PC-3 (cell line): ENCODE measurements around the gene VTCN1. TPM values are rescaled to one million over a fixed set of nuclear protein-coding genes. Genes with fewer than 3 reads are reported as not detected.
A peak's percentile ranks its signal among the peaks of the same experiment; 100 is the strongest.
"Not testable (repeated sequence)": the region's sequence is repeated elsewhere in the genome, so short reads cannot be mapped to it uniquely, and the experiment has no call there.

Experiments
- ATAC-seq: fragments of 200-7000 bp; cut with Tn5 transposase; 2 replicates; pipeline ENCODE4 v1.9.1; 2020; ENCODE audit warnings: mild to moderate bottlenecking, moderate library complexity
- Bru-seq: library from RNA; stranded (reverse); fragments of 400-500 nt; gene quantifications from one replicate; lab custom pipeline; 2021; lab: Mats Ljungman, UMichigan
- BruChase-seq, 2 experiments: library from RNA; stranded (reverse); fragments of 400-500 nt; gene quantifications; one replicate each; lab custom pipeline; 2021; lab: Mats Ljungman, UMichigan
- BruUV-seq: library from RNA; stranded (reverse); fragments of 400-500 nt; replicated peaks from 2 replicates; lab custom pipeline; 2021; lab: Mats Ljungman, UMichigan
- CTCF ChIA-PET: fragments of 300-600 bp; sonication (Branson Sonifier 250); formaldehyde crosslinking; loops from one replicate; lab custom pipeline; 2022; ENCODE audit warnings: antibody characterized with exemption; lab: Charles Lee
- POLR2A ChIA-PET: fragments of 300-600 bp; sonication (Branson Sonifier 250); formaldehyde crosslinking; loops from one replicate; lab custom pipeline; 2022; ENCODE audit warnings: antibody characterized with exemption; ENCODE audit not compliant: unreplicated experiment; lab: Charles Lee
- DNase-seq: peaks from one replicate; pipeline ENCODE4 v3.0.0-alpha.2; 2015
- H2AFZ ChIP-seq: fragments of 300-600 bp; sonication (generic); 2 replicates; pipeline ENCODE4 v1.6.0; 2016; ENCODE audit warnings: antibody characterized with exemption, low read length
- H3F3A ChIP-seq: fragments of 300-600 bp; sonication (generic); one replicate; pipeline ENCODE4 v1.6.0; 2017; ENCODE audit warnings: antibody characterized with exemption, low read length, control low read depth, mild to moderate bottlenecking; ENCODE audit not compliant: unreplicated experiment
- H3K27ac ChIP-seq: fragments of 300-600 bp; sonication (generic); 2 replicates; pipeline ENCODE4 v1.5.1; 2016; ENCODE audit warnings: mild to moderate bottlenecking, low read length
- H3K27me3 ChIP-seq: fragments of 300-600 bp; sonication (generic); 2 replicates; pipeline ENCODE4 v1.6.1; 2016; ENCODE audit warnings: low read length, mixed read lengths
- H3K36me3 ChIP-seq: fragments of 300-600 bp; sonication (generic); 2 replicates; pipeline ENCODE4 v1.6.1; 2016; ENCODE audit warnings: low read depth, mixed run types, low read length, mixed read lengths
- H3K4me1 ChIP-seq: fragments of 300-600 bp; sonication (generic); 2 replicates; pipeline ENCODE4 v1.5.1; 2016; ENCODE audit warnings: low read length; ENCODE audit not compliant: insufficient read depth
- H3K4me2 ChIP-seq: fragments of 300-600 bp; sonication (generic); 2 replicates; pipeline ENCODE4 v1.6.0; 2016; ENCODE audit warnings: low read length
- H3K4me3 ChIP-seq: fragments of 300-600 bp; sonication (generic); 2 replicates; pipeline ENCODE4 v1.5.1; 2016; ENCODE audit warnings: mild to moderate bottlenecking, low read length, mixed read lengths
- H3K79me2 ChIP-seq: fragments of 300-600 bp; sonication (generic); 2 replicates; pipeline ENCODE4 v1.6.1; 2017; ENCODE audit warnings: low read length, mixed read lengths
- H3K9ac ChIP-seq: fragments of 300-600 bp; sonication (generic); 2 replicates; pipeline ENCODE4 v1.6.0; 2016; ENCODE audit warnings: mild to moderate bottlenecking, low read length
- H3K9me2 ChIP-seq: fragments of 300-600 bp; sonication (generic); replicated peaks from 2 replicates; pipeline ENCODE4 v1.6.1; 2016; ENCODE audit warnings: mixed run types, low read length, mixed read lengths
- H3K9me3 ChIP-seq: fragments of 300-600 bp; sonication (generic); 2 replicates; pipeline ENCODE4 v1.6.1; 2016; ENCODE audit warnings: low read length, mixed read lengths
- H4K20me1 ChIP-seq: fragments of 300-600 bp; sonication (generic); 2 replicates; pipeline ENCODE4 v1.6.1; 2016; ENCODE audit warnings: low read length, mixed read lengths
- CTCF ChIP-seq: fragments of 300-600 bp; sonication (generic); conservative IDR thresholded peaks from 2 replicates; pipeline ENCODE4 v1.5.1; 2017; ENCODE audit warnings: antibody characterized with exemption, low read depth, mild to moderate bottlenecking, low read length
- EZH2 ChIP-seq: fragments of 300-600 bp; sonication (generic); IDR thresholded peaks from one replicate; pipeline ENCODE4 v1.6.1; 2017; ENCODE audit warnings: antibody characterized with exemption, mild to moderate bottlenecking, low read length; ENCODE audit not compliant: unreplicated experiment
- EZH2phosphoT487 ChIP-seq: fragments of 300-600 bp; sonication (generic); IDR thresholded peaks from 2 replicates; pipeline ENCODE4 v1.6.1; 2018; ENCODE audit warnings: mild to moderate bottlenecking, antibody characterized with exemption, low read length, borderline replicate concordance
- intact Hi-C: fragments of 100-400 bp; cut with micrococcal nuclease; formaldehyde crosslinking; loops from 2 replicates; pipeline ENCODE4 v1.9.0; 2023
- long read RNA-seq: library from polyadenylated mRNA; unstranded; transcript quantifications from one replicate; pipeline ENCODE4 v2.0.0, GENCODE V29; 2021; ENCODE audit not compliant: unreplicated experiment
- total RNA-seq: library from RNA; depleted of rRNA; stranded (reverse); fragments of >200 nt; gene quantifications from 2 replicates; pipeline ENCODE4 v1.2.3, GENCODE V29; 2014; rRNA removed

VTCN1 gene, protein sequence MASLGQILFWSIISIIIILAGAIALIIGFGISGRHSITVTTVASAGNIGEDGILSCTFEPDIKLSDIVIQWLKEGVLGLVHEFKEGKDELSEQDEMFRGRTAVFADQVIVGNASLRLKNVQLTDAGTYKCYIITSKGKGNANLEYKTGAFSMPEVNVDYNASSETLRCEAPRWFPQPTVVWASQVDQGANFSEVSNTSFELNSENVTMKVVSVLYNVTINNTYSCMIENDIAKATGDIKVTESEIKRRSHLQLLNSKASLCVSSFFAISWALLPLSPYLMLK
- total RNA-seq, result 0.12 TPM in 1 of 2 replicates, not detected in the other
- percentile 20 among the genes with signal in this experiment for Bru-seq, nascent RNA
- percentile 13 among the genes with signal in this experiment for BruChase-seq, experiment 1, labeled RNA remaining after a 6-hour chase
- percentile 15 among the genes with signal in this experiment for BruChase-seq, experiment 2, labeled RNA remaining after a 2-hour chase
- long read RNA-seq, result 0 reads

- Histone ChIP-seq H3F3A (no peaks in the 10 kb centered on the region), H3K27ac (peak within 1 kb of the TSS; percentile 33), H3K9me2 (no peaks in the 10 kb centered on the region), H3K4me3 (no peak within 1 kb of the TSS), H3K79me2 (no peaks in the 10 kb centered on the region), H3K9me3 (no peaks in the 10 kb centered on the region), H3K27me3 (no peaks in the 10 kb centered on the region), H4K20me1 (no peaks in the 10 kb centered on the region), H3K4me1 (peaks cover 23% of the 10 kb centered on the region; the same call in 1 of the 2 replicates), H3K36me3 (no peaks in the 10 kb centered on the region), H2AFZ (peak within 1 kb of the TSS; percentile 36; the same call in 1 of the 2 replicates), H3K4me2 (peak within 1 kb of the TSS; percentile 55), H3K9ac (no peak within 1 kb of the TSS; the same call in 1 of the 2 replicates)
- POLR2A ChIA-PET, result interaction anchor here (0.7 kb wide), 1 partner anchor 21 kb away, joined by 5 read pairs; no protein-coding TSS in a partner anchor
- ATAC-seq (peak; percentile 100), DNase-seq (peak; percentile 87)
- TF ChIP-seq EZH2phosphoT487 (no peak), CTCF (no peak), EZH2 (no peak)
- no TSS peak for BruUV-seq
- CTCF ChIA-PET, result interaction anchor here (0.5 to 1.0 kb wide), 2 partner anchors 74 to 142 kb away, joined by 3 to 5 read pairs; no protein-coding TSS in a partner anchor
- intact Hi-C loops, result no loop called here
Observed at GRCh38 chr1:117210831-117211261, at the start of gene VTCN1. TSS of gene VTCN1 (minus strand) at chr1:117210927. CDS start at chr1:117210855, 72 bp downstream.

DNA sequence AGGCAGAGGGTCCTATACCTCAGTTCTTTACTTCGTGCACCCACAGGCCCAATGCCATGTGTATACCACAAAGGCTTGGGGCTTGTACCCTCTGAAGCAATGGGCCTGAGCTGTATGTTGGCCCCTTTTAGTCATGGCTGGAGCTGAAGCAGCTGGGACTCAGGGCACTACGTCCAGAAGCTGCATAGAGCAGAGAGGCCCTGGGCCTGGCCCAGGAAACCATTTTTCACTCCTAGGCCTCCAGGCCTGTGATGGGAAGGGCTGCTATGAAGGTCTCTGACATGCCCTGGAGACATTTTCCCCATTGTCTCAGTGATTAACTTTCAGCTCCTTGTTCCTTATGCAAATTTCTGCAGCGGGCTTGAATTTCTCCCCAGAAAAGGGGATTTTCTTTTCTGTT, 48.1 kb upstream of the VTCN1 start:
- Histone ChIP-seq H3K79me2 (no peaks in the 10 kb centered on the region), H2AFZ (no peak overlapping the region), H3K36me3 (no peaks in the 10 kb centered on the region), H3K4me2 (no peak overlapping the region), H3K9ac (no peak overlapping the region), H3K4me1 (no peaks in the 10 kb centered on the region), H3K4me3 (no peak overlapping the region), H4K20me1 (no peaks in the 10 kb centered on the region), H3K9me3 (no peaks in the 10 kb centered on the region), H3K9me2 (no peaks in the 10 kb centered on the region), H3K27ac (no peak overlapping the region), H3F3A (no peaks in the 10 kb centered on the region), H3K27me3 (no peaks in the 10 kb centered on the region)
- BruUV-seq, result no TSS peak
- CTCF ChIA-PET, result no interaction called here
- POLR2A ChIA-PET, result no interaction called here
- TF ChIP-seq EZH2phosphoT487, result no peak
- TF ChIP-seq EZH2, result no peak
- no peak for TF ChIP-seq CTCF
- ATAC-seq (no peak), DNase-seq (no peak)
- intact Hi-C loops, result no loop called here

DNA sequence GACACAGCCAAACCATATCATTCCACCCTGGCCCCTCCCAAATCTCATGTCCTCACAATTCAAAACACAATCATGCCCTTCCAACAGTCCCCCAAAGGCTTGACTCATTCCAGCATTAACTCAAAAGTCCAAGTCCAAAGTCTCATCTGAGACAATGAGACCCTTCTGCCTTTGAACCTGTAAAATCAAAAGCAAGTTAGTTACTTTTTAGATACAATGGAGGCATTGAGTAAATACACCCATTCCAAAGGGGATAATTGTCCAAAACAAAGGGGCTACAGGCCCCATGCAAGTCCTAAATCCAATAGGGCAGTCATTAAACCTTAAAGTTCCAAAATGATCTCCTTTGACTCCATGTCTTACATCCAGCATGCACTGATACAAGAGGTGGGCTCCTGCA, 47.3 kb upstream of the VTCN1 start:
- H3F3A ChIP-seq, H3K9ac ChIP-seq, H3K4me1 ChIP-seq, H2AFZ ChIP-seq, H3K4me3 ChIP-seq, ATAC-seq, POLR2A ChIA-PET, H3K79me2 ChIP-seq, H3K9me3 ChIP-seq, H3K9me2 ChIP-seq, H3K27me3 ChIP-seq, H3K27ac ChIP-seq, H3K4me2 ChIP-seq, H4K20me1 ChIP-seq, BruUV-seq, intact Hi-C loops, H3K36me3 ChIP-seq, CTCF ChIA-PET, DNase-seq: not testable (repeated sequence)
